ENCODE measurements around the gene C17orf58.

DNA sequence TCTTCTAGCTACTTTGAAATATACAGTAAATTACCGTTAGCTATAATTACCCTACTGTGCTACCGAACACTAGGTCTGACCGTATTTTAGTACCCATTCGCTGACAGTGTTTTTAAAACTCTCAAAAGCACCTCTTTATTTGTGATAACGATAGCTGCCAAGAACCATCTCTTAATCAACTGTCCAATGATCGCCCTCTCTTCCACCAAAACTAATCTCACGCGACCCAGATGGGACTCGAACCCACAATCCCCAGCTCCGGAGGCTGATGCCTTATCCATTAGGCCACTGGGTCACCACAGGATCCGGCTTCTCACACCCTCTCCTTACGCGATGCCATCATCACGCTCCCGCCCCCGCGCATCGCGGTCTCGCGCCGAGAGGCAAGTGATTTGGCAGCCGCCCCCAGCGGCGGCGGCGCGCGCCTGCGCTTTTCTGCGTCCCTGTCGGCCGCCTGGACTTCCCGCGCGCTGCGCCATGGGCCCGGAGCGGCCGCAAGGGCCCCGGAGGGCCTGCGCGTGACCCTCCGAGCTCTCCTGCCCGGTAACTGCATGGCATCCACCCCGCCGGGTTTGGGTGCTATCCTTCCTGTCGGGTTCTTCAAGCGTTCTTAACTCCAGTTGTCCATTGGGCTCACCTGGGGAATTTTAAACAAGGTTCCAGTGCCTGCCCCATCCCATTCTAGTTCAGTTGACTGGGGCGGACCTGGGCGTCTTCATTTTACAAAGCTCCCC is 23.6 kb upstream of the C17orf58 start:
- TF ChIP-seq, protein P1, sequence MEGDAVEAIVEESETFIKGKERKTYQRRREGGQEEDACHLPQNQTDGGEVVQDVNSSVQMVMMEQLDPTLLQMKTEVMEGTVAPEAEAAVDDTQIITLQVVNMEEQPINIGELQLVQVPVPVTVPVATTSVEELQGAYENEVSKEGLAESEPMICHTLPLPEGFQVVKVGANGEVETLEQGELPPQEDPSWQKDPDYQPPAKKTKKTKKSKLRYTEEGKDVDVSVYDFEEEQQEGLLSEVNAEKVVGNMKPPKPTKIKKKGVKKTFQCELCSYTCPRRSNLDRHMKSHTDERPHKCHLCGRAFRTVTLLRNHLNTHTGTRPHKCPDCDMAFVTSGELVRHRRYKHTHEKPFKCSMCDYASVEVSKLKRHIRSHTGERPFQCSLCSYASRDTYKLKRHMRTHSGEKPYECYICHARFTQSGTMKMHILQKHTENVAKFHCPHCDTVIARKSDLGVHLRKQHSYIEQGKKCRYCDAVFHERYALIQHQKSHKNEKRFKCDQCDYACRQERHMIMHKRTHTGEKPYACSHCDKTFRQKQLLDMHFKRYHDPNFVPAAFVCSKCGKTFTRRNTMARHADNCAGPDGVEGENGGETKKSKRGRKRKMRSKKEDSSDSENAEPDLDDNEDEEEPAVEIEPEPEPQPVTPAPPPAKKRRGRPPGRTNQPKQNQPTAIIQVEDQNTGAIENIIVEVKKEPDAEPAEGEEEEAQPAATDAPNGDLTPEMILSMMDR (conservative IDR thresholded peaks at IDR 0.05; ENCODE audit: low read depth, low read length): peak; percentile 32
- TF ChIP-seq EZH2 (IDR thresholded peaks at IDR 0.05; ENCODE audit: borderline replicate concordance, low read depth, low read length, poor library complexity, severe bottlenecking): no peak
